HG02759 (cell line): Measurements from ENCODE around the gene PFN2.
"Not testable (repeated sequence)": the region's sequence is repeated elsewhere in the genome, so short reads cannot be mapped to it uniquely, and the experiment has no call there.

Experiments
- ATAC-seq: cut with Tn5 transposase; IDR thresholded peaks from one replicate; pipeline ENCODE4 v1.9.1; 2021; ENCODE audit warnings: mild to moderate bottlenecking, moderate library complexity; ENCODE audit not compliant: unreplicated experiment

The PFN2 gene, protein sequence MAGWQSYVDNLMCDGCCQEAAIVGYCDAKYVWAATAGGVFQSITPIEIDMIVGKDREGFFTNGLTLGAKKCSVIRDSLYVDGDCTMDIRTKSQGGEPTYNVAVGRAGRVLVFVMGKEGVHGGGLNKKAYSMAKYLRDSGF

GRCh38 chr3:149970716-149971402 is at the start of gene PFN2:
Gene PFN2, minus strand, starts transcription at chr3:149970895. Its CDS starts 39 bp downstream, at chr3:149970856.
- ATAC-seq = peak; percentile 52

- no peak for ATAC-seq
These were observed 45.2 kb upstream of the PFN2 start for GRCh38 chr3:150015901-150016300.

GRCh38 chr3:150014782-150015181 is 44.1 kb upstream of the PFN2 start:
- ATAC-seq = no peak

- ATAC-seq = no peak
These were observed 43.1 kb upstream of the PFN2 start for GRCh38 chr3:150013801-150014200.

DNA sequence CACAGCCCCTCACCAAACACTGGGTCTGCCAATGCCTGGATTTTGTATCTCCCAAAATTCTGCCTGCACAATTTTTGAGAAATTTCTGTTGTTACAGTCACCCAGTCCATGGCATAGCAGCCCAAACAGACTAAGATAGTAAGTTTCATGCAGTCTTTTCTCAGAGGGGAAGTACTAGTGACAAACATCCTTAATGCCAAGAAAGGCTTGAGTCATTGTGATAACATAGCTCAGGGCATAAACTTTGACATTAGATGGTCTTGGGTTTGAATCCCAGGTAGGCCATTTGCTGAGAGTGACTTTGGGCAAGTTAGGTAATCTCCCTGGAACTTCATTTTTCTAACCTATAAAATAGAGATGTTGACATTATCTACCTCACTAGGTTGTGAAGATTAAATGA is 36.1 kb upstream of the PFN2 start:
- no peak for ATAC-seq

GRCh38 chr3:150005243-150006112 is 34.8 kb upstream of the PFN2 start:
- no peak for ATAC-seq

DNA sequence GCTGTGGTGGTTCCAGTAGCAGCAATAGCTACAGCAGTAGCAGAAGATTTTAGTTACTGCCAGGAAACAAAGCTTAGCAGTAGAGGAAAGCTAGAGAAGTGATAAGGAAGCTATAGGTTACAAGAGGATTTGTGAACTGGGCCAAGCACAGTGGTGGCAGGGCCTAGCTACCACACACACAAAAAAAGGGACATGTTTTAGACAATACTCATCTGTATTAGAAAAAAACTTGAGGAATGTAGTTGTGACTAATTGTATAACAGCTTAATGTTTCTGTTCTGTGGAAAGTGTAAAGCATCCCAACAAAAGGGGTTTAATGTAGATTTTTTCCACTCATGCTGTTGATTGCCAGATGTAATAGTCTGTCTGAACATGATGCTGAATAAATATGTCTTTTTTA is 29.9 kb upstream of the PFN2 start:
- ATAC-seq = no peak

DNA sequence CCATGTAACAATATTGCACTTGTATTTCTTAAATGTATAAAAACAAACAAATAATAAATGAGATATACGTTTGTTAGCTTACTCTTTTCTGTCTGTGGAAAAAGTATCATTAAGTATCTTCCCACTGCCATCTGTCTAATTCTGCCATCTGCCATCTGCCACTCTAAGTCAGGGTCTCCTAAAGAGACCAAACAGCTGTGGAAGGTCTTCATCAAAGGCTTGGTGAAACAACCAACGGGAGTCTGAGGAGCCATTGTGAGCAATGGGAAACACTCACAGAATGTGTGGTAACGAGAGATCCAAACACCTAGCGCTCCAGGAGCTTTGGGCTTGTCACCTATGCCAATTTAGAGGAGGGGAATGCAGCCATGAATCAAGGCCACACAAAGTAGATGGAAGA is 28.7 kb upstream of the PFN2 start:
- no peak for ATAC-seq

GRCh38 chr3:149998946-149999345 is 28.3 kb upstream of the PFN2 start:
- ATAC-seq = no peak

DNA sequence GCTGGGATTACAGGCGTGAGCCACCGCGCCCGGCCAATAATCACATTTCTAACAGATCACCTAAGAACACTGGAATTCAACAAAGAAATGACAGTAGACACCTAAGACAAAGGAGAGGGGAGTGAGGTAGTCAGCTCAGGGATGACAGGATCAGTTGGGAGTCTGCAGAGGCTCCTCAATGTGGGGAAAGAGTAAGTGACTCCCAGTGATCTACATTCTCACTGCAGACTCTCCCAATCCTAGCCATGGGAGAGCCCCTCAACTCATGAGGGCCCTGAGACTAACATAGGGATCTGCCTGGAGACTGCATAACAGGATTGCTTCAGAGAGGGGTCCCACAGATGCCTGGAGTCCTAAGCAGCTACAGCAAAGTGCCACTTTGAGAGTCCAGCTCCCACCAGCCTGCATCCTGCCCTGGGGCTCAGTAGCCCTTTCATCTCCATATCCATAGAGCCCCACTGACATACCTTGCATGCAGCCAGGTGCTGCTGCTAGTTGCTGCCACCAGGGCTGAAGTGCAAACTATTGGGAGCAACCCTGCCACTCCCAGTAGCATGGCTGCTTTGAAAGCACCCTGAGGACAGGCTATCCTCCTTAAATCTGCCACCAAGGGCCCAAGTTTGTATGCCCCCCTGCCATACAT is 21.8 kb upstream of the PFN2 start:
- no peak for ATAC-seq

DNA sequence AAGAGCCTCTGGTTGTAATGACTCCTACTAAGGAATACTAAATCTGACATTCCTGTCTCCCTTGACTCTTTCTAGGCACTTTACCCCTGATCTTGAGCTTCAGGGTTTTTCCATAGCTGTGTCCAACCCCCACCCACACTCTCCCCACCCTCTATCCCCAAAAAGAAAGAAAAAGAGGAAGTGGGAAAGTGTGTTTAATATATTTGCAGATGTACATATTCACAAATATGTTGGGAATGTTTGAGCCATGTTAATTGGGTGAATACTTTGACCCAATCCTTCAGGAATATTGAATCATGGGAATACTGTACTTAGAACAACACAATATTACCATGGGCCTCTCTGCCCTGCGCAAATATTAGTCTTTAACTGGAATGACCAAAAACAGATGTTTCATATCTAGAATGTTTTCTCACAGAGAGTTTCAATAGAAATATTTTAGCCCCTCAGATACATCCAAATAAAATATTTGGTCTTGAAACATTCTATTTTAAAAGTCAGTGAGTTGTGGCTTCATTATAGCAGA is 19.8 kb upstream of the PFN2 start:
- no peak for ATAC-seq

GRCh38 chr3:149989307-149989706 is 18.6 kb upstream of the PFN2 start:
- no peak for ATAC-seq

DNA sequence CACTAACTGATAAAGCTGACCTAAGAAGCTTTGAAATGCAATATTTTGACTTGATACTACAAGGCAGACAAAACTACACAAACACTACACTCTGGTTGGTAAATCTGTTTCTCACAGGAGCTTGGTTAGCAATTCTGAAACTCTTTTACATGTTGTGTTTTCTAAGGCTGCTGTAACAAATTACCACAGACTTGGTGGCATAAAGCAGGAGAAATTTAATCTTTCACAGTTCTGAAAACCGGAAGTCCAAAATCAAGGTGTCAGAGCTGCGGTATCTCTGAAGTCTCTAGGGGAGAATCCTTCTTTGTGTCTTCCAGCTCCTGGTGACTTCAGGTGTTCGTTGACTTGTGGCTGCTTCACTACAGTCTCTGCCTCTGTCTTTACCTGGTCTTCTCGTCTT is 12.9 kb upstream of the PFN2 start:
- no peak for ATAC-seq

- ATAC-seq = not testable (repeated sequence)
These were observed 12.4 kb upstream of the PFN2 start for GRCh38 chr3:149983053-149983452.

DNA sequence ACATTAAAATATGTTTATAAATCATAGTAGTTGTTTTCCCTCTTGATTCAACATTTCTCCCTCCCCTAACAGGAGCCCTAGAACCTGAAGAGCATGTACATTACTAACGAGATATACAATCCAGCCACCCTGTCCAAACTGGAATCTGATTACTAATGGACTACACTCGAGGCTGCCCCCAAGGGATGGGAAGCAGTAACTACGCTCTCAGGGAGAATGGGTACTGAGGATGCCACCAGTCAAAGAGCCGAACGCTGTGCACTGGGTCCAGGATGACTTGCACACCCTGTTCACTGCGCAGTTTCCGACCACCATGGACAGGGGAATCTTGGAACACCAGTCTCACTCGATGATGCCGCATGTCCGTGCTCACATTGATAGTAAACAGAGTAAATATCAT is 11.3 kb upstream of the PFN2 start:
- ATAC-seq = not testable (repeated sequence)

DNA sequence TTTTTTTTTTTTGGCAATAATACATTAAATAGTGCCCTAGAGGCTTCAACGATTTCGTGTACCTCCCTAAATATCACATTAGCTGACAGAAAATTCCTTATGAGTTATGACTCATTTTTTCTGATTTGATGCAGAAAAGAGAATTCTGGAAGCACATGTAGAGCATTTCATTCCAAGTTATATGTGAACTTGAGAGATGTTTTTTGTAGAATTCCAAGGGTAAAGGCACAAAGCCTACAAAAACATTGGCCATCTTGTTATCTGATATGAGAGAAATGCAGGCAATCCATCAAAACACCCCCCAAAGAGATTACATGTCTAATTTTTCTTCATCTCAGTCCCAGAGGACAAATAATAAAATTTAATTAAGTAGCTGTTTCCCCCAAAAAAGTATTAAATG is 6.7 kb upstream of the PFN2 start:
- no peak for ATAC-seq

GRCh38 chr3:149975919-149976318 is 5.2 kb upstream of the PFN2 start:
- no peak for ATAC-seq

DNA sequence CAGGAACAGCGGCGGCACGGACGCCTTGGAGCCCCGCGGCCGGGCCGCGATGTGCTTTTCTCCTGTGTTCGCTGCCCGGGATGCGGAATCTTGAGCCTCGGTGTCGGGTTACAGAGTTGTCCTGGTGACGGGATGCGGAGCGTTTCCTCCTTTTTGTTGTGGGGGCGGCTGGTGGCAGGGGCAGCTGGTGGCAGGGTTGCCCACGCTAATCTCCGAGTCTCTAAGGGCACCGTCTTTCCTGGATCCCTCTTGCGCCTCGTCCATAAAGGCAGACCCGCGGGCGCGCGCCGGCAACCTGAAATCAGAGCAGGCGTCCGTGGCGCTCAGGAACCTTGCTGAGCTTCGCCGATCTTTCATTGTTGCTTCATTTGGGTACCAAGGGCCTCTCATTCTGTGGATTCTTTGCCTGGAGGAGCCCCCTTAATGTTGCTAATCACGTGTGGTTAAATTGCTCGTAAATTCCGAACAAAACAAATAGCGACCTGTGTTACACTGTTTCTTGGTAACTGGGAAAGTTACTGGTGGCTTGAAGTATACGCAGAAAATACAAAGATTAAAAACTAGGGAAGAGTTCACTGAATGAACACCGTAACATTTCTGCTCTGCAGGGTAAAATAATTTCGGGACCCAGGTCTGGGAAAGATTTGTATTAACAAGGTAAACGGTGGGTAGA is 844 bp upstream of the PFN2 start:
- ATAC-seq = peak; percentile 9

- ATAC-seq = peak; percentile 71
These were observed 567 bp downstream of the PFN2 start for GRCh38 chr3:149969940-149970715.
